IMR-90 (cell line): Measurements from ENCODE around the gene FBXW4. TPM values are rescaled to one million over a fixed set of nuclear protein-coding genes. Genes with fewer than 3 reads are reported as not detected.
A peak's percentile ranks its signal among the peaks of the same experiment; 100 is the strongest.

ENCODE experiments used
- ATAC-seq: fragments of 200-7000 bp; cut with Tn5 transposase; 2 replicates; pipeline ENCODE4 v1.9.1; 2020; ENCODE audit warnings: low read depth, mild to moderate bottlenecking, moderate library complexity
- BruUV-seq: library from RNA; stranded (reverse); fragments of 400-500 nt; replicated peaks from 2 replicates; lab custom pipeline; 2021; lab: Mats Ljungman, UMichigan
- CTCF ChIA-PET: fragments of 300-600 bp; formaldehyde crosslinking; extraction: SDS; loops from one replicate; lab custom pipeline; 2021; ENCODE audit warnings: antibody characterized with exemption; lab: Yijun Ruan, JAX
- POLR2A ChIA-PET: fragments of 300-600 bp; sonication (Branson Sonifier 250); formaldehyde crosslinking; loops from one replicate; lab custom pipeline; 2022; ENCODE audit warnings: antibody characterized with exemption; ENCODE audit not compliant: unreplicated experiment; lab: Charles Lee
- DNase-seq: peaks from one replicate; pipeline ENCODE4 v3.0.0; 2013
- H2AFZ ChIP-seq: replicated peaks from 2 replicates; pipeline ENCODE3; 2013; ENCODE audit warnings: low read length, mild to moderate bottlenecking; ENCODE audit not compliant: poor library complexity
- H2AK5ac ChIP-seq: 2 replicates; pipeline ENCODE4 v1.6.1; 2013; ENCODE audit warnings: low read depth, low read length, inconsistent platforms
- H2AK9ac ChIP-seq: replicated peaks from 2 replicates; pipeline ENCODE3; 2013; ENCODE audit warnings: mild to moderate bottlenecking, low read depth, low read length, moderate library complexity; ENCODE audit not compliant: poor library complexity
- H2BK120ac ChIP-seq: 2 replicates; pipeline ENCODE4 v1.6.1; 2013; ENCODE audit warnings: low read depth, low read length, inconsistent platforms
- H2BK15ac ChIP-seq: 3 replicates; pipeline ENCODE4 v1.6.1; 2013; ENCODE audit warnings: low read depth, low read length, inconsistent platforms
- H2BK20ac ChIP-seq: 2 replicates; pipeline ENCODE4 v1.6.1; 2013; ENCODE audit warnings: low read depth, mild to moderate bottlenecking, inconsistent platforms, low read length, moderate library complexity
- H2BK5ac ChIP-seq: 2 replicates; pipeline ENCODE4 v1.6.1; 2013; ENCODE audit warnings: mild to moderate bottlenecking, low read depth, low read length, inconsistent platforms; ENCODE audit not compliant: poor library complexity, severe bottlenecking
- H3K14ac ChIP-seq: replicated peaks from 2 replicates; pipeline ENCODE4 v1.6.1; 2013; ENCODE audit warnings: low read depth, low read length, inconsistent platforms
- H3K18ac ChIP-seq: 2 replicates; pipeline ENCODE4 v1.6.1; 2013; ENCODE audit warnings: low read depth, low read length, control low read depth
- H3K23ac ChIP-seq: 2 replicates; pipeline ENCODE4 v1.6.1; 2013; ENCODE audit warnings: low read depth, low read length, inconsistent platforms
- H3K27ac ChIP-seq: 2 replicates; pipeline ENCODE4 v1.5.1; 2013; ENCODE audit warnings: mild to moderate bottlenecking, control low read depth, low read length; ENCODE audit not compliant: insufficient read depth
- H3K27me3 ChIP-seq: 2 replicates; pipeline ENCODE4 v1.6.1; 2013; ENCODE audit warnings: low read length; ENCODE audit not compliant: control insufficient read depth, insufficient read depth
- H3K36me3 ChIP-seq: 2 replicates; pipeline ENCODE4 v1.6.1; 2013; ENCODE audit warnings: low read length, mixed read lengths; ENCODE audit not compliant: control insufficient read depth, insufficient read depth
- H3K4ac ChIP-seq: 2 replicates; pipeline ENCODE4 v1.6.1; 2013; ENCODE audit warnings: low read depth, low read length, inconsistent platforms
- H3K4me1 ChIP-seq: 2 replicates; pipeline ENCODE4 v1.6.1; 2013; ENCODE audit warnings: low read length, mixed read lengths; ENCODE audit not compliant: control insufficient read depth, insufficient read depth
- H3K4me2 ChIP-seq: 2 replicates; pipeline ENCODE4 v1.6.1; 2013; ENCODE audit warnings: low read depth, mild to moderate bottlenecking, control low read depth, low read length, moderate library complexity
- H3K4me3 ChIP-seq: 2 replicates; pipeline ENCODE4 v1.5.1; 2013; ENCODE audit warnings: low read depth, mild to moderate bottlenecking, control low read depth, low read length, moderate library complexity; ENCODE audit not compliant: insufficient read depth
- H3K56ac ChIP-seq: 2 replicates; pipeline ENCODE4 v1.6.1; 2013; ENCODE audit warnings: low read length, inconsistent platforms; ENCODE audit not compliant: insufficient read depth; ENCODE audit errors: extremely low read depth
- H3K79me1 ChIP-seq, 2 experiments: 2 replicates each; pipeline ENCODE4 v1.6.1; 2013; ENCODE audit warnings: low read length in 2 of 2, inconsistent platforms in 1 of 2, low read depth in 1 of 2
- H3K9ac ChIP-seq: 2 replicates; pipeline ENCODE4 v1.6.1; 2013; ENCODE audit warnings: low read depth, low read length, control low read depth
- H3K9me1 ChIP-seq: 2 replicates; pipeline ENCODE4 v1.6.1; 2013; ENCODE audit warnings: low read length, inconsistent platforms; ENCODE audit not compliant: insufficient read depth
- H3K9me3 ChIP-seq: 2 replicates; pipeline ENCODE4 v1.6.1; 2013; ENCODE audit warnings: low read length; ENCODE audit not compliant: control insufficient read depth, insufficient read depth
- H4K20me1 ChIP-seq: 2 replicates; pipeline ENCODE4 v1.6.1; 2013; ENCODE audit warnings: low read length, inconsistent platforms; ENCODE audit not compliant: insufficient read depth
- H4K5ac ChIP-seq: 2 replicates; pipeline ENCODE4 v1.6.1; 2013; ENCODE audit warnings: mild to moderate bottlenecking, low read depth, low read length, control low read depth
- H4K8ac ChIP-seq, 2 experiments: 2 replicates each; pipeline ENCODE4 v1.6.1; 2013; ENCODE audit warnings: low read depth in 2 of 2, low read length in 2 of 2, control low read depth in 1 of 2, inconsistent platforms in 1 of 2
- H4K91ac ChIP-seq: 2 replicates; pipeline ENCODE4 v1.6.1; 2013; ENCODE audit warnings: low read depth, low read length, inconsistent platforms; ENCODE audit not compliant: insufficient read depth
- WGBS, 2 experiments: methylation state at CpG; one replicate each; pipeline versions ENCODE4 v1.1.5 to v1.1.7; 2013; ENCODE audit warnings: missing lambda C conversion rate in 2 of 2; ENCODE audit not compliant: insufficient read length in 1 of 2; ENCODE audit errors: extremely low coverage in 2 of 2; 5-methylcytosine and 5-hydroxymethylcytosine counted together
- dilution Hi-C: fragments of 300-500 bp; cut with HindIII; formaldehyde crosslinking; loops from one replicate; pipeline ENCODE4 v1.14.3; 2018; ENCODE audit warnings: low sequenced_read_pairs; ENCODE audit not compliant: unreplicated experiment
- in situ Hi-C: fragments of 300-500 bp; cut with MboI; formaldehyde crosslinking; loops from 3 replicates; pipeline ENCODE4 v1.14.3; 2019; ENCODE audit warnings: low sequenced_read_pairs, inconsistent platforms, mixed read lengths
- intact Hi-C: fragments of 100-400 bp; cut with micrococcal nuclease; formaldehyde crosslinking; loops from 2 replicates; pipeline ENCODE4 v1.10.0; 2022
- polyA plus RNA-seq, 3 experiments: library from polyadenylated mRNA; depleted of rRNA; stranded (reverse); fragments of >200 nt; gene quantifications; 2 replicates each; pipeline ENCODE4 v1.2.3, GENCODE V29; 2012; ENCODE audit warnings: low replicate concordance in 1 of 3
- total RNA-seq: library from RNA; depleted of rRNA; stranded (reverse); fragments of >200 nt; gene quantifications from 2 replicates; pipeline ENCODE4 v1.2.3, GENCODE V29; 2012
- TF ChIP-seq, protein P1 (sequence below): conservative IDR thresholded peaks from 2 replicates; pipeline ENCODE4 v1.5.1; 2012; ENCODE audit warnings: mild to moderate bottlenecking, low read depth, low read length, improper control_type of control experiment

Gene FBXW4
- total and polyA plus RNA-seq, 2 of the 4 experiments (the other 2 are of a cell fraction), result 19.3 to 26.7 TPM

DNA sequence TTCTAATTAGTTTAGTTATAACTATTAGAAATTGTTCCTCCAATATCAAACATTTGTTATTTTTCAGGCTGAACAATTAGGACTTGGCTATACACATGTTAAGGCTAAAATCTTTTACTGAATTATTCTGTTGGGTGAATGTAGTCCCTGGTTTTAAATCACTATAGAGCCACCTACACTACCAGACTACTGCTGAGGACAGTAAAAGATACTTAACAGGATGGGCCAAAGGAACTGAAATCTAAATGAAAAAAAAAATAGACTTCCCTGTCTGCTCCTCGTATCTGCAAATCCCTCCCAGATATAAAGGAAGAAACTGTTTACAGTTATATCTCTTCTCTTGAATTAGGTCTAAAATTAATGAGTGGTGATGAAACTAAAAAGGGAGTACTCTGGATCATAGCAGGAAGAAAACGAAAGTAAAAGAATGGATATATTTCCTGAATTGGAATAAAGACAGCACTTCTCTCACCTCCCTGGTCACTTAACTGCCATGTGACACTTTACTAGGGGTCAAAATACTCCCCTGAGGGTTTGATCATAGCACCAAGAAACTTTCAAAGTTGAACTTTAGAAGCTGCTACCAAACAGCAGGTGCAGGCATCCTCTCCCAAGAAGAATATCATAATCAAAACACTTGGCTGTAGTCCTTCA lies 12.7 kb downstream of the FBXW4 start:
- TF ChIP-seq, protein P1, sequence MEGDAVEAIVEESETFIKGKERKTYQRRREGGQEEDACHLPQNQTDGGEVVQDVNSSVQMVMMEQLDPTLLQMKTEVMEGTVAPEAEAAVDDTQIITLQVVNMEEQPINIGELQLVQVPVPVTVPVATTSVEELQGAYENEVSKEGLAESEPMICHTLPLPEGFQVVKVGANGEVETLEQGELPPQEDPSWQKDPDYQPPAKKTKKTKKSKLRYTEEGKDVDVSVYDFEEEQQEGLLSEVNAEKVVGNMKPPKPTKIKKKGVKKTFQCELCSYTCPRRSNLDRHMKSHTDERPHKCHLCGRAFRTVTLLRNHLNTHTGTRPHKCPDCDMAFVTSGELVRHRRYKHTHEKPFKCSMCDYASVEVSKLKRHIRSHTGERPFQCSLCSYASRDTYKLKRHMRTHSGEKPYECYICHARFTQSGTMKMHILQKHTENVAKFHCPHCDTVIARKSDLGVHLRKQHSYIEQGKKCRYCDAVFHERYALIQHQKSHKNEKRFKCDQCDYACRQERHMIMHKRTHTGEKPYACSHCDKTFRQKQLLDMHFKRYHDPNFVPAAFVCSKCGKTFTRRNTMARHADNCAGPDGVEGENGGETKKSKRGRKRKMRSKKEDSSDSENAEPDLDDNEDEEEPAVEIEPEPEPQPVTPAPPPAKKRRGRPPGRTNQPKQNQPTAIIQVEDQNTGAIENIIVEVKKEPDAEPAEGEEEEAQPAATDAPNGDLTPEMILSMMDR, result no peak
- H3K4me3 ChIP-seq, result peak overlapping the region; percentile 29; the same call in 1 of the 2 replicates
- H3K18ac ChIP-seq, result no peak overlapping the region; the same call in 1 of the 2 replicates
- no peak overlapping the region for H3K4ac ChIP-seq
- no peak overlapping the region for H3K23ac ChIP-seq
- no peaks in the 10 kb centered on the region; the same call in 1 of the 2 replicates for H3K9me1 ChIP-seq
- no peaks in the 10 kb centered on the region for H3K9me3 ChIP-seq
- CTCF ChIA-PET, result interaction anchor here (0.6 to 1.2 kb wide), 3 partner anchors 12 to 35 kb away, joined by 3 to 6 read pairs (median 4); no protein-coding TSS in a partner anchor
- DNase-seq (no peak), ATAC-seq (peak; percentile 28)
- H4K91ac ChIP-seq, result no peak overlapping the region
- no TSS peak for BruUV-seq
- no peaks in the 10 kb centered on the region; the same call in 1 of the 2 replicates for H3K36me3 ChIP-seq
- H3K14ac ChIP-seq, result no peak overlapping the region
- H4K5ac ChIP-seq, result no peak overlapping the region
- in situ Hi-C loops (no loop called here), intact Hi-C loops (no loop called here), dilution Hi-C loops (no loop called here)
- H3K56ac ChIP-seq, result no peak overlapping the region
- no CpG with 5 or more reads among the region's 2 CpGs for WGBS, 2 experiments
- H3K27me3 ChIP-seq, result no peaks in the 10 kb centered on the region
- no peak overlapping the region for H2BK5ac ChIP-seq
- H4K20me1 ChIP-seq, result peaks cover 14% of the 10 kb centered on the region; the same call in 1 of the 2 replicates
- H4K8ac ChIP-seq, result no peak overlapping the region
- peaks cover 11% of the 10 kb centered on the region; the same call in 1 of the 2 replicates for H3K4me1 ChIP-seq
- peaks cover 29 to 40% of the 10 kb centered on the region in 2 experiments for H3K79me1 ChIP-seq
- H2BK15ac ChIP-seq, result no peak overlapping the region
- no peak overlapping the region for H2AK5ac ChIP-seq
- H2AK9ac ChIP-seq, result no peak overlapping the region
- H3K9ac ChIP-seq, result peak overlapping the region; percentile 51; the same call in 1 of the 2 replicates
- no peak overlapping the region for H2BK120ac ChIP-seq
- H3K4me2 ChIP-seq, result peak overlapping the region; percentile 90
- no peak overlapping the region for H2BK20ac ChIP-seq
- no peak overlapping the region for H2AFZ ChIP-seq
- no peak overlapping the region for H3K27ac ChIP-seq
- POLR2A ChIA-PET, result no interaction called here
